Loucy (cell line): ENCODE measurements around the gene BMP6.

Source experiments
- CTCF ChIP-seq: fragments of 200-600 bp; sonication (generic); conservative IDR thresholded peaks from 2 replicates; pipeline ENCODE4 v1.5.1; 2014; ENCODE audit warnings: mild to moderate bottlenecking, antibody characterized with exemption, low read length
- EZH2phosphoT487 ChIP-seq: fragments of 200-600 bp; IDR thresholded peaks from 2 replicates; pipeline ENCODE4 v1.6.1; 2018; ENCODE audit warnings: antibody characterized with exemption, mild to moderate bottlenecking, moderate library complexity, borderline replicate concordance

DNA sequence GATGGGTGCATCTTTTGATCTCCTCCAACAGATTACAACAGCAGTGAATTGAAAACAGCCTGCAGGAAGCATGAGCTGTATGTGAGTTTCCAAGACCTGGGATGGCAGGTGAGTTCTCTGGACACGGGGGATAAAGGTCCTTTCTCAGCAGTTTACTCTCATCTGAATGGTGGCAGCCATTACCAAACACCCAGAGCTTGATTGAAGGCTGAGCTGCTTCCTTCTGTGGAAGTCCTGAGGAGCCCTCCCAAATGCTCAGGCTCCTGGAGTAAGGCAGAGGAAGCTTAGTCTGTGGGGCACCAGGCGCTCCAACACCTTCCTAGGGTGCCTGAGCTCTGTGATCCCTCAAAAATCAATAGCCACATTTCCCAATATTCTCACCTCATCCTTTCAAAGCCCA is 153.1 kb downstream of the BMP6 start:
- TF ChIP-seq CTCF: no peak
- no peak for TF ChIP-seq EZH2phosphoT487
